Astrocyte (in vitro differentiated cells and primary cell): Measurements from ENCODE around the gene ZMYND8. TPM values are rescaled to one million over a fixed set of nuclear protein-coding genes. Genes with fewer than 3 reads are reported as not detected.
"Not testable (repeated sequence)": the region's sequence is repeated elsewhere in the genome, so short reads cannot be mapped to it uniquely, and the experiment has no call there.

Experiments used
- DNase-seq: peaks from one replicate; pipeline ENCODE4 v3.0.0-alpha.2; 2010; ENCODE audit warnings: low read depth
- FAIRE-seq: peaks from 2 replicates; lab custom pipeline; 2011; peaks lifted over from hg19 to GRCh38; lab: Jason Lieb, UNC
- H2AFZ ChIP-seq: 2 replicates; pipeline ENCODE4 v1.6.0; 2012; ENCODE audit warnings: low read depth, low read length, inconsistent platforms
- H3K27ac ChIP-seq: 2 replicates; pipeline ENCODE4 v1.5.1; 2011; ENCODE audit warnings: low read depth, low read length, inconsistent platforms
- H3K27me3 ChIP-seq: 2 replicates; pipeline ENCODE4 v1.6.0; 2011; ENCODE audit warnings: low read length, inconsistent platforms; ENCODE audit not compliant: insufficient read depth
- H3K36me3 ChIP-seq: 2 replicates; pipeline ENCODE4 v1.5.1; 2011; ENCODE audit warnings: low read length, inconsistent platforms; ENCODE audit not compliant: insufficient read depth
- H3K4me1 ChIP-seq: 2 replicates; pipeline ENCODE4 v1.5.1; 2011; ENCODE audit warnings: low read length, inconsistent platforms; ENCODE audit not compliant: insufficient read depth
- H3K4me2 ChIP-seq: 2 replicates; pipeline ENCODE4 v1.6.0; 2012; ENCODE audit warnings: low read length, inconsistent platforms
- H3K4me3 ChIP-seq: 2 replicates; pipeline ENCODE4 v1.5.1; 2011; ENCODE audit warnings: low read depth, mild to moderate bottlenecking, low read length, inconsistent platforms; ENCODE audit not compliant: insufficient read depth
- H3K79me2 ChIP-seq: 2 replicates; pipeline ENCODE4 v1.6.0; 2012; ENCODE audit warnings: mild to moderate bottlenecking, low read length, inconsistent platforms; ENCODE audit not compliant: insufficient read depth
- H3K9ac ChIP-seq: 2 replicates; pipeline ENCODE4 v1.6.0; 2012; ENCODE audit warnings: mild to moderate bottlenecking, low read length, inconsistent platforms
- H3K9me3 ChIP-seq: 2 replicates; pipeline ENCODE4 v1.5.1; 2012; ENCODE audit warnings: low read depth, mild to moderate bottlenecking, low read length, inconsistent platforms; ENCODE audit not compliant: insufficient read depth
- H4K20me1 ChIP-seq: 2 replicates; pipeline ENCODE4 v1.6.0; 2012; ENCODE audit warnings: low read length, inconsistent platforms; ENCODE audit not compliant: insufficient read depth
- H3K27ac Mint-ChIP-seq: one replicate; pipeline ENCODE4 v1.8.0; 2021; ENCODE audit warnings: mild to moderate bottlenecking, mixed read lengths; ENCODE audit not compliant: unreplicated experiment
- H3K27me3 Mint-ChIP-seq: one replicate; pipeline ENCODE4 v1.8.0; 2021; ENCODE audit warnings: low read depth, mixed read lengths; ENCODE audit not compliant: unreplicated experiment
- H3K36me3 Mint-ChIP-seq: one replicate; pipeline ENCODE4 v1.8.0; 2021; ENCODE audit warnings: low read depth, mixed read lengths; ENCODE audit not compliant: unreplicated experiment
- H3K4me1 Mint-ChIP-seq: one replicate; pipeline ENCODE4 v1.8.0; 2021; ENCODE audit warnings: low read depth, mixed read lengths; ENCODE audit not compliant: unreplicated experiment
- H3K4me3 Mint-ChIP-seq: one replicate; pipeline ENCODE4 v1.8.0; 2021; ENCODE audit warnings: mild to moderate bottlenecking, moderate library complexity, mixed read lengths; ENCODE audit not compliant: unreplicated experiment
- H3K9me3 Mint-ChIP-seq: one replicate; pipeline ENCODE4 v1.8.0; 2021; ENCODE audit warnings: mild to moderate bottlenecking, mixed read lengths; ENCODE audit not compliant: unreplicated experiment
- EZH2 ChIP-seq: IDR thresholded peaks from 2 replicates; pipeline ENCODE4 v1.6.1; 2012; ENCODE audit warnings: mild to moderate bottlenecking, low read length, inconsistent platforms; ENCODE audit not compliant: insufficient read depth
- total RNA-seq: library from RNA; stranded (reverse); gene quantifications from 2 replicates; pipeline ENCODE4 v1.2.1, GENCODE V29; 2021
- TF ChIP-seq, protein P1 (sequence below): IDR thresholded peaks from 2 replicates; pipeline ENCODE4 v1.5.1; 2011; ENCODE audit warnings: low read depth, mild to moderate bottlenecking, inconsistent platforms, low read length, moderate library complexity; ENCODE audit not compliant: insufficient read depth

The ZMYND8 gene
- total RNA-seq, 1 donor from 2014 or later = 45.8 TPM

DNA sequence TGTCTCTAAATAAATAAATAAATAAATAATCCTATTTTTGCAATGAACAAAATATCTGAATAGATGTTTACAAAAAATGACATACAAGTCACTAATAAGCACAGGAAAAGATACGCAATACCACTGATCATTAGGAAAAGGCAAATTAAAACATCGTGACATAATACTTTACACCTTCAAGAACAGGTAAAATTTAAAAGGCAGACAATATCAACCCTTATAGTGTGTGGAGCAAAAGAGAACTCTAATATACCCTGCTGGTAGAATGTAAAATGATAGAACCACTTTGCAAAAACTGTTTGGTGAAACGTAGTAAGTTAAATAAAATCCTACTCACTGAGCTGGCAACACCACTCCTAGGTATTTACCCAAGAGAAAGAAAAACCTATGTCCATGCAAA, 67.4 kb downstream of the ZMYND8 start:
- no peak overlapping the region for H3K4me2 ChIP-seq

DNA sequence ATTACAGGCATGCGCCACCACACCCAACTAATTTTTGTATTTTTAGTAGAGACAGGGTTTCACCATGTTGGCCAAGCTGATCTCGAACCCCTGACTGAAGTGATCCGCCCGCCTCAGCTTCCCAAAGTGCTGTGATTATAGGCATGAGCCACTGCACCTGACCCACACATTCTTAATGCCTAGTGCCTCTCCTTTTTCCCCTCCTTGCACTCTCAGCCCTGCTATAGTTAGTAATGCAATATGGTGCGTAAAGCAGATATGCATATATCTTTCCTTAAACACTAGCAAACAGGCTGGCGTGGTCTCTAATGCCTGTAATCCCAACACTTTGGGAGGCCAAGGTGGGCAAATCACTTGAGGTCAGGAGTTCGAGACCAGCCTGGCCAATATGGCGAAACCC, 68.0 kb downstream of the ZMYND8 start:
- not testable (repeated sequence) for H3K27ac ChIP-seq

More for the DNA sequence above, 67.4 kb downstream of the ZMYND8 start:
- DNase-seq = no peak
- no peaks in the 10 kb centered on the region for H3K4me1 Mint-ChIP-seq
- Histone ChIP-seq H3K79me2 (no peaks in the 10 kb centered on the region), H3K9ac (no peak overlapping the region), H2AFZ (no peak overlapping the region), H3K27ac (no peak overlapping the region), H3K27me3 (no peaks in the 10 kb centered on the region), H4K20me1 (no peaks in the 10 kb centered on the region), H3K36me3 (peaks cover 55% of the 10 kb centered on the region), H3K9me3 (no peaks in the 10 kb centered on the region), H3K4me1 (no peaks in the 10 kb centered on the region), H3K4me3 (no peak overlapping the region)
- peaks cover 22% of the 10 kb centered on the region for H3K36me3 Mint-ChIP-seq
- no peak for FAIRE-seq
- no peak overlapping the region for H3K27ac Mint-ChIP-seq
- no peak overlapping the region for H3K4me3 Mint-ChIP-seq
- TF ChIP-seq, protein P1, sequence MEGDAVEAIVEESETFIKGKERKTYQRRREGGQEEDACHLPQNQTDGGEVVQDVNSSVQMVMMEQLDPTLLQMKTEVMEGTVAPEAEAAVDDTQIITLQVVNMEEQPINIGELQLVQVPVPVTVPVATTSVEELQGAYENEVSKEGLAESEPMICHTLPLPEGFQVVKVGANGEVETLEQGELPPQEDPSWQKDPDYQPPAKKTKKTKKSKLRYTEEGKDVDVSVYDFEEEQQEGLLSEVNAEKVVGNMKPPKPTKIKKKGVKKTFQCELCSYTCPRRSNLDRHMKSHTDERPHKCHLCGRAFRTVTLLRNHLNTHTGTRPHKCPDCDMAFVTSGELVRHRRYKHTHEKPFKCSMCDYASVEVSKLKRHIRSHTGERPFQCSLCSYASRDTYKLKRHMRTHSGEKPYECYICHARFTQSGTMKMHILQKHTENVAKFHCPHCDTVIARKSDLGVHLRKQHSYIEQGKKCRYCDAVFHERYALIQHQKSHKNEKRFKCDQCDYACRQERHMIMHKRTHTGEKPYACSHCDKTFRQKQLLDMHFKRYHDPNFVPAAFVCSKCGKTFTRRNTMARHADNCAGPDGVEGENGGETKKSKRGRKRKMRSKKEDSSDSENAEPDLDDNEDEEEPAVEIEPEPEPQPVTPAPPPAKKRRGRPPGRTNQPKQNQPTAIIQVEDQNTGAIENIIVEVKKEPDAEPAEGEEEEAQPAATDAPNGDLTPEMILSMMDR = no peak
- no peak for TF ChIP-seq EZH2
- H3K27me3 Mint-ChIP-seq = no peaks in the 10 kb centered on the region
- no peaks in the 10 kb centered on the region for H3K9me3 Mint-ChIP-seq

DNA sequence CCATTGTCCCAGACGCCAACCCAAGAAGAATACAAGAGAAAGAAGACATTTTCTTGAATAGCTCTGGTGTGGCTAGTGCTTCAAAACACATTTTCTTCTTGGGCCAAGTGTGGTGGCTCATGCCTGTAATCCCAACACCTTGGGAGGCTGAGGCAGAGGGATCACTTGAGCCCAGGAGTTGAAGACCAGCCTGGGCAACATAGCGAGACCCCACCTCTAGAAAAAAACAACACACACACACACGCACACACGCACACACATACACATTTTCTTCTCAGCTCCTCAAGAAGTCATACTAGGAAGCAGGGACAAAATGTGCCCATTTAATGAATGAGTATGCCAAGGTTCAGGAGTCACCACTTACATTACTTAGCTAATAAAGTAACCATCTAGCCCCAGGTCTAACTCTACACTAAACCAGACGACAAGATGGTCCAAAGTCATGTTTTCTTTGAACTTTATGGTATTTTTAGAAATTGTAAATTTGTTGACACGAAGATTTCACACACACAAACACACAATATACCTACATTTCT, 68.8 kb downstream of the ZMYND8 start:
- Histone ChIP-seq H3K9me3 (no peaks in the 10 kb centered on the region), H3K27ac (no peak overlapping the region), H3K4me3 (no peak overlapping the region), H4K20me1 (no peaks in the 10 kb centered on the region), H3K9ac (no peak overlapping the region), H3K4me2 (no peak overlapping the region), H3K36me3 (peaks cover 57% of the 10 kb centered on the region), H3K4me1 (no peaks in the 10 kb centered on the region), H3K27me3 (no peaks in the 10 kb centered on the region), H3K79me2 (no peaks in the 10 kb centered on the region), H2AFZ (no peak overlapping the region)
- DNase-seq (no peak), FAIRE-seq (no peak)
- Mint-ChIP-seq H3K27me3 (no peaks in the 10 kb centered on the region), H3K4me1 (no peaks in the 10 kb centered on the region), H3K4me3 (no peak overlapping the region), H3K27ac (no peak overlapping the region), H3K9me3 (no peaks in the 10 kb centered on the region), H3K36me3 (peaks cover 21% of the 10 kb centered on the region)
- TF ChIP-seq, protein P1 = no peak
- no peak for TF ChIP-seq EZH2

More for the DNA sequence above, 68.0 kb downstream of the ZMYND8 start:
- not testable (repeated sequence) for H4K20me1 ChIP-seq, H3K79me2 ChIP-seq, H3K27ac Mint-ChIP-seq, H2AFZ ChIP-seq, FAIRE-seq, H3K4me3 ChIP-seq, H3K9me3 ChIP-seq, H3K27me3 Mint-ChIP-seq, H3K4me1 Mint-ChIP-seq, H3K27me3 ChIP-seq, H3K9me3 Mint-ChIP-seq, H3K9ac ChIP-seq, H3K4me3 Mint-ChIP-seq, DNase-seq, H3K4me2 ChIP-seq, H3K4me1 ChIP-seq
- peaks cover 20% of the 10 kb centered on the region for H3K36me3 Mint-ChIP-seq
- H3K36me3 ChIP-seq = peaks cover 54% of the 10 kb centered on the region
